HG03060 (cell line): ENCODE results near the gene ADD2.

Source experiments
- ATAC-seq: cut with Tn5 transposase; IDR thresholded peaks from one replicate; pipeline ENCODE4 v1.9.1; 2021; ENCODE audit warnings: low read depth, moderate number of reproducible peaks; ENCODE audit not compliant: unreplicated experiment

Gene ADD2

DNA sequence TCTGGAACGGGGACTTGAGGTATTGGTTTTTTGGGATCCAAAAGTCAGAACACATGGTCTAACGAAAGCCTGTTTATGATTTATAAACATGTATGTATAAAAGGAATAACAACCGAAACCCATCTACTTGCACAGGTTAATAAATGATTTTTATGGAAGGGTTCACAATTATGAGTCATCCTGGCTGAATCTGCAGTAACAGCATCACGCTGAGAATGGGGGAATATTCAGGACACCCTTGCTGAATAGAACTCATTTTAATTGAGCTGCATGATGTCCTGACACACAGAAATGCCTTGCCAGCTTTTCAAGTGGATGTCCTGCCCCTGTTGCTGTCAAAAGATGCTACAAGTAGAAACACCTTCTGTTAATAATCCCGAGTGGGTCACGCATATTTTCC, 159.6 kb downstream of the ADD2 start:
- ATAC-seq: no peak

- ATAC-seq: no peak
Observed at GRCh38 chr2:70607121-70607561, 160.9 kb downstream of the ADD2 start.
